GM12878 (cell line): Measurements from ENCODE around the gene BPGM.

Experiments
- BHLHE40 ChIP-seq, 2 experiments: fragments of 450-650 bp in 1 of 2; IDR thresholded peaks; 2 replicates each; pipeline ENCODE4 v1.6.1; 2011 to 2017; ENCODE audit warnings: low read depth in 2 of 2, borderline replicate concordance in 1 of 2, improper control_type of control experiment in 1 of 2, low read length in 1 of 2, mild to moderate bottlenecking in 1 of 2
- POLR2AphosphoS2 ChIP-seq: IDR thresholded peaks from 2 replicates; pipeline ENCODE4 v1.6.1; 2011; ENCODE audit warnings: low read depth, mild to moderate bottlenecking, low read length, improper control_type of control experiment, moderate library complexity
- POLR2AphosphoS5 ChIP-seq: IDR thresholded peaks from 2 replicates; pipeline ENCODE4 v1.6.1; 2011; ENCODE audit warnings: mild to moderate bottlenecking, low read length, inconsistent platforms
- RBBP5 ChIP-seq: fragments of 200-600 bp; sonication (generic); conservative IDR thresholded peaks from 2 replicates; pipeline ENCODE4 v1.6.1; 2016
- SIN3A ChIP-seq: IDR thresholded peaks from 2 replicates; pipeline ENCODE4 v1.6.1; 2012; ENCODE audit warnings: low read depth, low read length, improper control_type of control experiment
- TBL1XR1 ChIP-seq: IDR thresholded peaks from 2 replicates; pipeline ENCODE4 v1.6.1; 2012; ENCODE audit warnings: low read depth, low read length, improper control_type of control experiment
- ZNF217 ChIP-seq: fragments of 450-650 bp; IDR thresholded peaks from 2 replicates; pipeline ENCODE4 v1.6.1; 2017; ENCODE audit warnings: antibody characterized with exemption, mild to moderate bottlenecking
- ZZZ3 ChIP-seq: IDR thresholded peaks from 2 replicates; pipeline ENCODE4 v1.6.1; 2011; ENCODE audit warnings: low read depth; ENCODE audit not compliant: control insufficient read depth, insufficient read length
- TF ChIP-seq, protein P1 (sequence below): IDR thresholded peaks from 2 replicates; pipeline ENCODE4 v1.6.1; 2011; ENCODE audit warnings: low read depth, low read length, improper control_type of control experiment, borderline replicate concordance
- TF ChIP-seq, protein P2 (sequence below): fragments of 450-650 bp; IDR thresholded peaks from 2 replicates; pipeline ENCODE4 v1.6.1; 2018; ENCODE audit warnings: borderline replicate concordance, mild to moderate bottlenecking; ENCODE audit not compliant: partially characterized antibody
- TF ChIP-seq, protein P3 (sequence below): fragments of 450-650 bp; IDR thresholded peaks from 2 replicates; pipeline ENCODE4 v1.6.1; 2016; ENCODE audit warnings: mild to moderate bottlenecking, moderate library complexity, borderline replicate concordance
- TF ChIP-seq, protein P4 (sequence below), 3 experiments: IDR thresholded peaks in 2 of 3; conservative IDR thresholded peaks in 1 of 3; 2 replicates each; pipeline ENCODE4 v1.5.1; 2011; ENCODE audit warnings: low read depth in 3 of 3, low read length in 3 of 3, mild to moderate bottlenecking in 3 of 3, control low read depth in 2 of 3, moderate library complexity in 2 of 3, inconsistent platforms in 1 of 3, mixed read lengths in 1 of 3; ENCODE audit not compliant: control insufficient read depth in 2 of 3, insufficient read depth in 1 of 3; ENCODE audit errors: extremely low read depth in 1 of 3
- TF ChIP-seq, protein P5 (sequence below): IDR thresholded peaks from 2 replicates; pipeline ENCODE4 v1.6.1; 2012; ENCODE audit warnings: low read depth, low read length, improper control_type of control experiment

DNA sequence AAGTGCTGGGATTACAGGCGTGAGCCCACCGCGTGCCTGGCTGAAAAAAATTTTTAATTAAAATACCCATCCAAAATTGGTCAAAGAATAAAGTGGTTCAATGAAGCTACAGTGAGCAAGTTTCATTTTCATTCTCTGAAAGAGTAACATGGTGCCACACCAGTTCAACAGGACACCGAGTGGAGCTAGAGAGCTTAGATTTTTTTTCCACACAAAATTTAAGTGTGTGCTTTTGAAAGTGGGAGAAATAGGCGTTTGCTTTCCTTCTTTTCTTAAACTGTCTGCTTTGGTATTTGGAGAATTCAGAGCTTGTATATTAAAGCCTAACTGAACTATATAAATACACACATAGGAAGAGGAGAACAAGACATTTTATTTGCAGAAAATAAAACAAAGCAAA, 43.4 kb downstream of the BPGM start:
- TF ChIP-seq ZNF217 (no peak), POLR2AphosphoS5 (no peak), TBL1XR1 (no peak), BHLHE40 (IDR thresholded peaks at IDR 0.05; ENCODE audit: borderline replicate concordance in 1 of 2, low read depth in 2 of 2, low read length in 1 of 2) (no peak), RBBP5 (no peak), ZZZ3 (no peak), SIN3A (no peak), POLR2AphosphoS2 (no peak)
- TF ChIP-seq, protein P1, sequence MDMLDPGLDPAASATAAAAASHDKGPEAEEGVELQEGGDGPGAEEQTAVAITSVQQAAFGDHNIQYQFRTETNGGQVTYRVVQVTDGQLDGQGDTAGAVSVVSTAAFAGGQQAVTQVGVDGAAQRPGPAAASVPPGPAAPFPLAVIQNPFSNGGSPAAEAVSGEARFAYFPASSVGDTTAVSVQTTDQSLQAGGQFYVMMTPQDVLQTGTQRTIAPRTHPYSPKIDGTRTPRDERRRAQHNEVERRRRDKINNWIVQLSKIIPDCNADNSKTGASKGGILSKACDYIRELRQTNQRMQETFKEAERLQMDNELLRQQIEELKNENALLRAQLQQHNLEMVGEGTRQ: no peak
- TF ChIP-seq, protein P2, sequence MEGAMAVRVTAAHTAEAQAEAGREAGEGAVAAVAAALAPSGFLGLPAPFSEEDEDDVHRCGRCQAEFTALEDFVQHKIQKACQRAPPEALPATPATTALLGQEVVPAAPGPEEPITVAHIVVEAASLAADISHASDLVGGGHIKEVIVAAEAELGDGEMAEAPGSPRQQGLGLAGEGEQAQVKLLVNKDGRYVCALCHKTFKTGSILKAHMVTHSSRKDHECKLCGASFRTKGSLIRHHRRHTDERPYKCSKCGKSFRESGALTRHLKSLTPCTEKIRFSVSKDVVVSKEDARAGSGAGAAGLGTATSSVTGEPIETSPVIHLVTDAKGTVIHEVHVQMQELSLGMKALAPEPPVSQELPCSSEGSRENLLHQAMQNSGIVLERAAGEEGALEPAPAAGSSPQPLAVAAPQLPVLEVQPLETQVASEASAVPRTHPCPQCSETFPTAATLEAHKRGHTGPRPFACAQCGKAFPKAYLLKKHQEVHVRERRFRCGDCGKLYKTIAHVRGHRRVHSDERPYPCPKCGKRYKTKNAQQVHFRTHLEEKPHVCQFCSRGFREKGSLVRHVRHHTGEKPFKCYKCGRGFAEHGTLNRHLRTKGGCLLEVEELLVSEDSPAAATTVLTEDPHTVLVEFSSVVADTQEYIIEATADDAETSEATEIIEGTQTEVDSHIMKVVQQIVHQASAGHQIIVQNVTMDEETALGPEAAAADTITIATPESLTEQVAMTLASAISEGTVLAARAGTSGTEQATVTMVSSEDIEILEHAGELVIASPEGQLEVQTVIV: no peak
- TF ChIP-seq, protein P3, sequence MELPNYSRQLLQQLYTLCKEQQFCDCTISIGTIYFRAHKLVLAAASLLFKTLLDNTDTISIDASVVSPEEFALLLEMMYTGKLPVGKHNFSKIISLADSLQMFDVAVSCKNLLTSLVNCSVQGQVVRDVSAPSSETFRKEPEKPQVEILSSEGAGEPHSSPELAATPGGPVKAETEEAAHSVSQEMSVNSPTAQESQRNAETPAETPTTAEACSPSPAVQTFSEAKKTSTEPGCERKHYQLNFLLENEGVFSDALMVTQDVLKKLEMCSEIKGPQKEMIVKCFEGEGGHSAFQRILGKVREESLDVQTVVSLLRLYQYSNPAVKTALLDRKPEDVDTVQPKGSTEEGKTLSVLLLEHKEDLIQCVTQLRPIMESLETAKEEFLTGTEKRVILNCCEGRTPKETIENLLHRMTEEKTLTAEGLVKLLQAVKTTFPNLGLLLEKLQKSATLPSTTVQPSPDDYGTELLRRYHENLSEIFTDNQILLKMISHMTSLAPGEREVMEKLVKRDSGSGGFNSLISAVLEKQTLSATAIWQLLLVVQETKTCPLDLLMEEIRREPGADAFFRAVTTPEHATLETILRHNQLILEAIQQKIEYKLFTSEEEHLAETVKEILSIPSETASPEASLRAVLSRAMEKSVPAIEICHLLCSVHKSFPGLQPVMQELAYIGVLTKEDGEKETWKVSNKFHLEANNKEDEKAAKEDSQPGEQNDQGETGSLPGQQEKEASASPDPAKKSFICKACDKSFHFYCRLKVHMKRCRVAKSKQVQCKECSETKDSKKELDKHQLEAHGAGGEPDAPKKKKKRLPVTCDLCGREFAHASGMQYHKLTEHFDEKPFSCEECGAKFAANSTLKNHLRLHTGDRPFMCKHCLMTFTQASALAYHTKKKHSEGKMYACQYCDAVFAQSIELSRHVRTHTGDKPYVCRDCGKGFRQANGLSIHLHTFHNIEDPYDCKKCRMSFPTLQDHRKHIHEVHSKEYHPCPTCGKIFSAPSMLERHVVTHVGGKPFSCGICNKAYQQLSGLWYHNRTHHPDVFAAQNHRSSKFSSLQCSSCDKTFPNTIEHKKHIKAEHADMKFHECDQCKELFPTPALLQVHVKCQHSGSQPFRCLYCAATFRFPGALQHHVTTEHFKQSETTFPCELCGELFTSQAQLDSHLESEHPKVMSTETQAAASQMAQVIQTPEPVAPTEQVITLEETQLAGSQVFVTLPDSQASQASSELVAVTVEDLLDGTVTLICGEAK: no peak
- TF ChIP-seq, protein P4, sequence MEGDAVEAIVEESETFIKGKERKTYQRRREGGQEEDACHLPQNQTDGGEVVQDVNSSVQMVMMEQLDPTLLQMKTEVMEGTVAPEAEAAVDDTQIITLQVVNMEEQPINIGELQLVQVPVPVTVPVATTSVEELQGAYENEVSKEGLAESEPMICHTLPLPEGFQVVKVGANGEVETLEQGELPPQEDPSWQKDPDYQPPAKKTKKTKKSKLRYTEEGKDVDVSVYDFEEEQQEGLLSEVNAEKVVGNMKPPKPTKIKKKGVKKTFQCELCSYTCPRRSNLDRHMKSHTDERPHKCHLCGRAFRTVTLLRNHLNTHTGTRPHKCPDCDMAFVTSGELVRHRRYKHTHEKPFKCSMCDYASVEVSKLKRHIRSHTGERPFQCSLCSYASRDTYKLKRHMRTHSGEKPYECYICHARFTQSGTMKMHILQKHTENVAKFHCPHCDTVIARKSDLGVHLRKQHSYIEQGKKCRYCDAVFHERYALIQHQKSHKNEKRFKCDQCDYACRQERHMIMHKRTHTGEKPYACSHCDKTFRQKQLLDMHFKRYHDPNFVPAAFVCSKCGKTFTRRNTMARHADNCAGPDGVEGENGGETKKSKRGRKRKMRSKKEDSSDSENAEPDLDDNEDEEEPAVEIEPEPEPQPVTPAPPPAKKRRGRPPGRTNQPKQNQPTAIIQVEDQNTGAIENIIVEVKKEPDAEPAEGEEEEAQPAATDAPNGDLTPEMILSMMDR (IDR thresholded peaks at IDR 0.05 in 2 of 3, conservative IDR thresholded peaks at IDR 0.05 in 1 of 3; ENCODE audit: control insufficient read depth in 2 of 3, extremely low read depth in 1 of 3, insufficient read depth in 1 of 3, low read depth in 3 of 3, low read length in 3 of 3): peak in 1 of 3 experiments; percentile 10; a peak in 1 of 6 replicates
- TF ChIP-seq, protein P5, sequence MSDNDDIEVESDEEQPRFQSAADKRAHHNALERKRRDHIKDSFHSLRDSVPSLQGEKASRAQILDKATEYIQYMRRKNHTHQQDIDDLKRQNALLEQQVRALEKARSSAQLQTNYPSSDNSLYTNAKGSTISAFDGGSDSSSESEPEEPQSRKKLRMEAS: no peak
